Measurements from ENCODE around the gene FXYD3. TPM values are rescaled to one million over a fixed set of nuclear protein-coding genes. Genes with fewer than 3 reads are reported as not detected.

The FXYD3 gene
- total and polyA plus RNA-seq, 2 of the 13 experiments (the other 11 are each of a cell fraction or from before 2014, with no cell fraction given): 4.9 TPM; not detected in 1

DNA sequence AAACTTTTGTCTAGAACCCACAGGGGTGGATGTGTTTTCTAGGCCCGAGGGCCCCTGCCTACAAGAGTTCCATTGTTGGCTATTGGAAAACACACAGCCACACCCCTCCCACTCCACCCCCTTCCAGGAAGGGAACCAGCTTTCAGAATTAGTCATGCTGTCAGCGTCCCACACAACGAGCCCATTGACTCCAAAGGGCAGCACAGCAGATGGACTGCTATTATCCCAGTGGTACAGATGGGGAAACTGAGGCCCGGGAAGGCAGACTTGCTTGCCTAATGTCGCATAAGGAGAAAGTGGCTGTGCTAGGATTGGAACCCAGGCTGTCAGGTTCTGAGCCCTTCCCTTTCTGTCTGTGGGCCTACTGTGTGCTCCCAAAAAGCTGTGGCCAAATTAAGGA is 8.1 kb upstream of the FXYD3 start (continued):
- TF ChIP-seq THRA (CRISPR knock-in tag; IDR thresholded peaks at IDR 0.05; ENCODE audit: borderline replicate concordance) (peak; percentile 45; the same call in 1 of the 2 replicates), ZBTB20 (CRISPR knock-in tag; IDR thresholded peaks at IDR 0.05; ENCODE audit: borderline replicate concordance, low read depth) (no peak), AKNA (CRISPR knock-in tag; IDR thresholded peaks at IDR 0.05; ENCODE audit: borderline replicate concordance) (no peak), FOXK1 (CRISPR knock-in tag; IDR thresholded peaks at IDR 0.05; ENCODE audit: borderline replicate concordance, low read depth) (no peak; the same call in 1 of the 2 replicates), SP1 (IDR thresholded peaks at IDR 0.05) (no peak), SP1 (CRISPR knock-in tag; IDR thresholded peaks at IDR 0.05) (peak; percentile 47; the same call in 1 of the 2 replicates), SUZ12 (IDR thresholded peaks at IDR 0.05; ENCODE audit: low read depth, low read length) (no peak), MLX (CRISPR knock-in tag; IDR thresholded peaks at IDR 0.05) (0 out of 2 replicates have a peak, but pooled peaks have one; percentile 15), GLMP (CRISPR knock-in tag; IDR thresholded peaks at IDR 0.05; ENCODE audit: borderline replicate concordance) (no peak), NONO (IDR thresholded peaks at IDR 0.05) (no peak), NONO (CRISPR knock-in tag; conservative IDR thresholded peaks at IDR 0.05) (no peak), ATF7 (IDR thresholded peaks at IDR 0.05) (no peak), ATF7 (CRISPR knock-in tag; IDR thresholded peaks at IDR 0.05) (no peak), MEIS2 (CRISPR knock-in tag; IDR thresholded peaks at IDR 0.05) (peak; percentile 34; the same call in 1 of the 2 replicates), FOXP1 (IDR thresholded peaks at IDR 0.05) (no peak), FOXP1 (CRISPR knock-in tag; IDR thresholded peaks at IDR 0.05) (peak; percentile 52), ZNF18 (CRISPR knock-in tag; IDR thresholded peaks at IDR 0.05; ENCODE audit: insufficient replicate concordance) (no peak), REL (CRISPR knock-in tag; conservative IDR thresholded peaks at IDR 0.05) (no peak), ZMYM3 (CRISPR knock-in tag; IDR thresholded peaks at IDR 0.05) (peak; percentile 86), GPN1 (CRISPR knock-in tag; IDR thresholded peaks at IDR 0.05; ENCODE audit: borderline replicate concordance) (no peak)
- TF ChIP-seq, protein P1, sequence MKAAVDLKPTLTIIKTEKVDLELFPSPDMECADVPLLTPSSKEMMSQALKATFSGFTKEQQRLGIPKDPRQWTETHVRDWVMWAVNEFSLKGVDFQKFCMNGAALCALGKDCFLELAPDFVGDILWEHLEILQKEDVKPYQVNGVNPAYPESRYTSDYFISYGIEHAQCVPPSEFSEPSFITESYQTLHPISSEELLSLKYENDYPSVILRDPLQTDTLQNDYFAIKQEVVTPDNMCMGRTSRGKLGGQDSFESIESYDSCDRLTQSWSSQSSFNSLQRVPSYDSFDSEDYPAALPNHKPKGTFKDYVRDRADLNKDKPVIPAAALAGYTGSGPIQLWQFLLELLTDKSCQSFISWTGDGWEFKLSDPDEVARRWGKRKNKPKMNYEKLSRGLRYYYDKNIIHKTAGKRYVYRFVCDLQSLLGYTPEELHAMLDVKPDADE (CRISPR knock-in tag; IDR thresholded peaks at IDR 0.05): no peak
